GM18868 (cell line): ENCODE measurements around the gene AGPAT3.
A peak's percentile ranks its signal among the peaks of the same experiment; 100 is the strongest.
"Not testable (repeated sequence)": the region's sequence is repeated elsewhere in the genome, so short reads cannot be mapped to it uniquely, and the experiment has no call there.

Source experiments
- ATAC-seq: cut with Tn5 transposase; IDR thresholded peaks from one replicate; pipeline ENCODE4 v1.9.1; 2021; ENCODE audit warnings: mild to moderate bottlenecking, moderate library complexity; ENCODE audit not compliant: unreplicated experiment

AGPAT3 gene

DNA sequence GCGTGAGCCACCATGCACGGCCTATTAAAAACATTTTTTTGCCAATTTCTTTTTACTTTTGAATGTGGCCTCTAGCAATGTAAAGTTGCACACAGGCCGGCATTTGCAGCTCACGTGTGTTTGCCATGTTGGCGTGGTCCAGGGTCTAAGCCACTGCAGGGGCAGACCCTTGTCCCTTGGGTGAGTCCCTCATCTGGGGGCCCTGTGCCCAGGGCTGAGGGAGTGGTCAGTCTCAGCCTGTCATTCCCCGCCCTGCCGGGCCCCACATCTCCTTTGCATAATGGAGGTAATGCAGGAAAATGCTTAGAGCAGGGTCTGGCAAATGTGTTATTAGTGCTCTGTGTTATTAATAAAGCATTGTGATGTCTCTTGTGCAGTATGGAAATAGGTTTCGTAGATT is 16.9 kb downstream of the AGPAT3 start:
- no peak for ATAC-seq

- no peak for ATAC-seq
These were observed 18.0 kb downstream of the AGPAT3 start for GRCh38 chr21:43882952-43883545.

DNA sequence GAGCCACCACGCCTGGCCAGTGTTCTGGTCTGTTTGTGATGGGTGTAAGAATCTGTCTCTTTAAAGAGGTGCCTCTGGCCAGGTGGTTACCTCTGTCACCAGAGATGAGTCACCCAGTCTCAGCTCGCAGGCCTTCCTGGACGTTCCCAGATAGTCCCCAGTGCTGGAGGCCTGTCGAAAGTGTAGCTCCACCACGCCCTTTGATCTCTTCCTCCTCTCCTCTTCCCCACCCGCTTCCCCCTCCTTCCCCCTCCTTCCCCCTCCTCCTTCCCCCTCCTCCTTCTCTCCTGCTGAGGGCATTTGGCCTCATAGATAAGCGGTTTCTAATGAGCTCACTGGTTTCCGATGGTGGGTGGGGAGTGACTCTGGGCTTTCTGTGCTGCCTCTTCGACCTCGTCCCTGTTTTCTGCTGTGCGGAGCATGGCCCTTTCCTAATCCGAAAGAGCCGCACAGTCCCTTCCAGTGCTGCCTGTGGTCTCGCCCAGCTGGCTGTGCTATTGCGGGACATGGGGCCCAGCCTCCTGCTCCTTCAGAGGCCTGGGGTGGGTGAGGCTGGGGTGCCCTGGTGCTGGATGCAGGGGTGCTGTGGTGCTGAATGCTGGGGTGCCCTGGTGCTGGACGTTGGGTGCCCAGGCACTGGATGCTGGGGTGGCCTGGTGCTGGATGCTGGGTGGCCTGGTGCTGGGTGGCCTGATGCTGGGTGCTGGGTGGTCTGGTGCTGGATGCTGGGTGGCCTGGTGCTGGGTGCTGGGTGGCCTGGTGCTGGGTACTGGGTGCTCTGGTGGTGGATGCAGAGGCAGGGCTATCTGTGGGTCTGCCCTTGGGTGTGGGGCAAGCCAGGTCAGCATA is 19.2 kb downstream of the AGPAT3 start:
- no peak for ATAC-seq

- no peak for ATAC-seq
These were observed 19.9 kb downstream of the AGPAT3 start for GRCh38 chr21:43884861-43885417.

GRCh38 chr21:43885721-43886120 is 20.7 kb downstream of the AGPAT3 start:
- no peak for ATAC-seq

DNA sequence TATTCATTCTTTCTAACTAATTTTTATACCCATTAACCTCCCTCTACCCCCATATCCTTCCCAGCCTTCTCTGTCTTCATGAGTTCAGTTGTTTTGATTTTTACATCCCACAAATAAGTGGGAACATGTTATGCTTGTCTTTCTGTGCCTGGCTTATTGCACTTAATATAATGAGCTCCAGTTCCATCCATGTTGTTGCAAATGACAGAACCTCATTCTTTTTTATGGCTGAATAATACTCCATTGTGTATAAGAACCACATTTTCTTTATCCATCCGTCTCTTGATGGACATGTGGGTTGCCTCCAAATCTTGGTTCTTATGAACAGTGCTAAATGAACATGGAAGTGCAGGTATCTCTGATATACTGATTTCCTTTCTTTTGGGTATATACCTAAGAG is 21.5 kb downstream of the AGPAT3 start:
- no peak for ATAC-seq

- ATAC-seq: no peak
These were observed 24.0 kb downstream of the AGPAT3 start for GRCh38 chr21:43889069-43889468.

- no peak for ATAC-seq
These were observed 25.0 kb downstream of the AGPAT3 start for GRCh38 chr21:43890042-43890441.

DNA sequence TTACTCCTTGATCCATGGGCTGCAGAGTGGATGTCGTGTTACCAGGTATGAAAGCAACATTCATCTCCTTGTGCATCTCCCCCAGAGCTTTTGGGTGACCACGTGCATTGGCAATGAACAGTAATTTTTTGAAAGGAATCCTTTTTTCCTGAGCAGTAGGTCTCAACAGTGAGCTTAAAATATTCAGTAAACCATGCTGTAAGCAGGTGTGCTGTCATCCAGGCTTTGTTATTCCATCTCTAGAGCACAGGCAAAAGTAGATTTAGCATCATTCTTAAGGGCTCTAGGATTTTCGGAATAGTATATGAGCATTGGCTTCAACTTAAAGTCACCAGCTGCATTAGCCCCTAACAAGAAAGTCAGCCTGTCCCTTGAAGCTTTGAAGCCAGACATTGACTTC is 27.3 kb downstream of the AGPAT3 start:
- no peak for ATAC-seq

- ATAC-seq: no peak
These were observed 28.0 kb downstream of the AGPAT3 start for GRCh38 chr21:43892984-43893535.

DNA sequence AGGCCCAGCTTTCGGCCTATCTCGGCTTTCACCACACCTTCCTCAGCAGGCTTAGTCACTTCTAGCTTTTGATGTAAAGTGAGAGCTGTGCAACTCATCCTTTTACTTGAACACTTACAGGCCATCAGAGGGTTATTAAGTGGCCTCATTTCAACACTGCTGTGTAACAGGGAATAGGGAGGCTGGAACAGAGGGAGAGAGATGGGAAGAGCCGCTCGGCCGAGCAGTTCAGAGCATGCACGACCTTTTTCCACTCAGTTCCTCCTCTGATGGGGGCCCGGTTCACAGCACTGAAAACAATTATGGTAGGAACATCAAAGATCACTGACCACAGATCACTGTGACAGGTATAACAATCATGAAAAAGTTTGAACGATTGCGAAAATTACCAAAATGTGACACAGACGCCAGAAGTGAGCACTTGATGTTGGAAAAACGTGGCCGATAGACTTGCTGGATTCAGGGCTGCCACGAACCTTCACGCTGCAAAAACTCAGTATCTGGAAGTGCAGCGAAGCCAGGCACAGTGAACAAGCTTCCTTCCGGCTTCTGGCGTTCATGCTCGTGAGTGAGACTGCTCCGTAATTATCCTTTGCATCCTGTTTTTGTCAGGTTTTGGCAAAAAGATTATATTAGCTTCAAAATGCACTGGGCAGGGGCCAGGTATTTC is 28.6 kb downstream of the AGPAT3 start:
- peak; percentile 76 for ATAC-seq

DNA sequence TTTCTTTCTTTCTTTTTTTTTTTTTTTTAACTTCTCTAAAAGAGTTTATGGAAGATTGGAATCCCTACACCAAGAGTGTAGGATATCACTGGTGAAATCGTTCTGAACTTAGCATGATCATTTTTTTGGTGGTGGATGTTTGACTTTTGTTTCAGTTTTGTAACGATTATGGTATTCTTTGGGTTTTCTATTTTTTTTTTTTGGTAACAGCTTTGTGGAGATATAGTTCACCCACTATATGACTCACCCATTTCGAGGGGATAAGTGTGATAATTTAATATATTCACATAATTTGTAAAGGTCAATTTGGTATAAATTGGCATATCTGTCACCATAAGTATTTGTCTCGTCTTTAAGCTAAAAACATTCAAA is 29.2 kb downstream of the AGPAT3 start:
- no peak for ATAC-seq

DNA sequence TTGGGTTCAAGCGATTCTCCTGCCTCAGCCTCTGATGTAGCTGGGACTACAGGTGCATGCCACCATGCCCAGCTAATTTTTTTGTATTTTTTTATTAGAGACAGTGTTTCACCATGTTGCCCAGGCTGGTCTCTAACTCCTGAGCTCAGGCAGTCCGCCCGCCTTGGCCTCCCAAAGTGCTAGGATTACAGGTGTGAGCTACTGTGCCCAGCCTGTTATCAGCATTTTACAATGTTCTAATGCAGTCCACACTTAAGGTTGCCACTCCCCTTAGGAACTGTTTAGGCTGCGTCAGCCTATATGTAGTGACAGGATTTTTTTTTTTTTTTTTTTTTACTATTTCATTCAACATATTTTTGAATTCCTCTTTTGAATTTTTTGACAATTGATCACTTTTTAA is 30.2 kb downstream of the AGPAT3 start:
- no peak for ATAC-seq

- not testable (repeated sequence) for ATAC-seq
These were observed 31.8 kb downstream of the AGPAT3 start for GRCh38 chr21:43896696-43897299.

DNA sequence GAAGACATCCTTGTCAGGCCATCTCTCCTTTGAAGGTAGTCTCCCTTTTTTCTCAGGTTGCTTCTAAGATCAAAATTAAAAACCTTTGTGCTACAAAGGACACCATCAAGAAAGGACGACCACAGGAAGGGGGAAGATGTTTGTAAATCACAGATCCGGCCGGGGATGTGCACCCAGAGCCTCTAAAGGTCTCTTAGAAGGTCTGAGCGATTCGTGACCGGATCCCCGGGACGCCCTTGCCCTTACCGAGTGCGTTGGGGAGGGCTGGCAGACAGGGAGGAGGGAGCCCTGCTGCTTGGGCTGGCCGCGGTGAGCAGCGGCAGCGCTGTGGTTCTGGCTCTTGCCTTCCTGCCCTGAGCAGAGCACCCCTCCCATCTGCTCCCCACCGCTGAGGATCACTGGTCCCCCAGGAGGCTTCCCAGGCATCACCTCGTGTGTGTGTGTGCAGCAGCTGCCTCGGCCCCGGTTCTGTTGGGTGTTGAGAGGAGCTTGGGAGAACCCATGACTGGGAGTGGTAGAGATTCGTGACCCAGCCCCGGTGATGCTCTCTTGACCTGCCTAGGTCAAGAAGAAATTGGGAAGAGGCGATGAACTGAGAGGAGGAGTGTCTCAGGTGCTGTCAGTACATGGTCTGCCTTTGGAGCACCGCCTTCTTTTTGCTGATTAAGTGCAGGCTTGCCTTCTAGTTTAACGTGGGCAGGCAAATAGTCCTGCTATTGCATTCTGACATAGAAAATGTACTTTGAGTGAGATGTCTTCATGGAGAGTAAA is 34.5 kb downstream of the AGPAT3 start:
- no peak for ATAC-seq

DNA sequence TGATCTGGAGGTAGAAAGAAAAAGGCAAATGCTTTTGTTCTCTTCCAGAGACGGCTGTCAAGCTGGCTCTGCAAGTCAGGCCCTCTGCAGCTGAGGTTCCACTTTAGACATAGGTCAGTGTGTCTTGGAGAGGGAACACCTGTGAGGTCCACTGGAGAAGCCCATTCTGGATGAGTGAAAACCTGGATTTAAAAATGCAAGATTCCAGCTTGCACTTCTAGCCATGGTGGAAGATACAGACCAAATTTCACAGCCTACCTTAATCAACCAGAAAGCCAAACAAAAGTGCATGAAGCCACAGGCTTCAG is 35.0 kb downstream of the AGPAT3 start:
- no peak for ATAC-seq

- ATAC-seq: no peak
These were observed 35.7 kb downstream of the AGPAT3 start for GRCh38 chr21:43900690-43901089.

- no peak for ATAC-seq
These were observed 37.4 kb downstream of the AGPAT3 start for GRCh38 chr21:43902441-43902840.

GRCh38 chr21:43903451-43904091 is 38.5 kb downstream of the AGPAT3 start:
- no peak for ATAC-seq

- ATAC-seq: no peak
These were observed 39.3 kb downstream of the AGPAT3 start for GRCh38 chr21:43904331-43904781.
